HL-60 (cell line): ENCODE data around the gene SPATA7.

Experiments
- POLR2AphosphoS5 ChIP-seq: IDR thresholded peaks from 2 replicates; pipeline ENCODE4 v1.6.1; 2012; ENCODE audit warnings: low read depth
- TF ChIP-seq, protein P1 (sequence below): IDR thresholded peaks from one replicate; pipeline ENCODE4 v1.5.1; 2011; ENCODE audit warnings: low read length, control low read depth, inconsistent platforms; ENCODE audit not compliant: insufficient read depth

DNA sequence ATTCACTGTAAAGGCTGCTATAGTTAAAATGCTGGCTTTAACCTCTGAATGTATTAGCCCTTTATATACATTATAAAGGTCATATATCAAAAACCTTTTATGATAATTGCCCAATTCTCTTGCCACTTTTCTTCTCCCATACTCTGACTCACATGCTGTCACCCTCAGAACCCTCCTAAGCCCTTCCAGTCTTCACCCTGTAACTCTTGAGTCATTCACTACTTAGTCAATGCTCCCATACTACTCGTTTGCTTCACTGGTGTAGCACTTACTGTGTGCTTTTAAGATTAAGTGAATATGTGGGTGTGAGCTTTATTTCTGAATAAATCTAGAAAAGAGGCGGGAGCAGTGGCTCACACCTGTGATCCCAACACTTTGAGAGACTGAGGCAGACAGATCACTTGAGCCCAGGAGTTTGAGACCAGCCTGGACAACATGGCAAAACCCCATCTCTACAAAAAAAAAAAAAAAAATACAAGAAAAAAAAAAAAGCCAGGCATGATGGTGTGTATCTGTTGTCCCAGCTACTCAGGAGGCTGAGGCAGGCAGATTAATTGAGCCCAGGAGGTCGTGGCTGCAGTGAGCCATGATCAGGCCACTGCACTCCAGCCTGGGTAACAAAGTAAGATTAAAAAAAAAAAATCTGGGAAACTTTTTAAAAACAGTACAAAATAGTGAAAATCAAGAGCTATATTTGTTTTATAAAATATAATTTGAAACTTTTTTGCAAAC is 37.6 kb downstream of the SPATA7 start:
- TF ChIP-seq, protein P1, sequence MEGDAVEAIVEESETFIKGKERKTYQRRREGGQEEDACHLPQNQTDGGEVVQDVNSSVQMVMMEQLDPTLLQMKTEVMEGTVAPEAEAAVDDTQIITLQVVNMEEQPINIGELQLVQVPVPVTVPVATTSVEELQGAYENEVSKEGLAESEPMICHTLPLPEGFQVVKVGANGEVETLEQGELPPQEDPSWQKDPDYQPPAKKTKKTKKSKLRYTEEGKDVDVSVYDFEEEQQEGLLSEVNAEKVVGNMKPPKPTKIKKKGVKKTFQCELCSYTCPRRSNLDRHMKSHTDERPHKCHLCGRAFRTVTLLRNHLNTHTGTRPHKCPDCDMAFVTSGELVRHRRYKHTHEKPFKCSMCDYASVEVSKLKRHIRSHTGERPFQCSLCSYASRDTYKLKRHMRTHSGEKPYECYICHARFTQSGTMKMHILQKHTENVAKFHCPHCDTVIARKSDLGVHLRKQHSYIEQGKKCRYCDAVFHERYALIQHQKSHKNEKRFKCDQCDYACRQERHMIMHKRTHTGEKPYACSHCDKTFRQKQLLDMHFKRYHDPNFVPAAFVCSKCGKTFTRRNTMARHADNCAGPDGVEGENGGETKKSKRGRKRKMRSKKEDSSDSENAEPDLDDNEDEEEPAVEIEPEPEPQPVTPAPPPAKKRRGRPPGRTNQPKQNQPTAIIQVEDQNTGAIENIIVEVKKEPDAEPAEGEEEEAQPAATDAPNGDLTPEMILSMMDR = no peak
- TF ChIP-seq POLR2AphosphoS5 = no peak
